Measurements from ENCODE around the gene PCDH17. TPM values are rescaled to one million over a fixed set of nuclear protein-coding genes. Genes with fewer than 3 reads are reported as not detected.

Gene PCDH17
- total RNA-seq, 1 experiment from 2014 or later, result not detected

GRCh38 chr13:57624565-57625435, 6.7 kb upstream of the PCDH17 start:
- Histone ChIP-seq H3K79me2 (ENCODE audit: low read depth) (no peaks in the 10 kb centered on the region), H3K4me1 (replicated peaks; ENCODE audit: insufficient read depth) (no peaks in the 10 kb centered on the region), H2AFZ (no peak overlapping the region; the same call in 1 of the 2 replicates), H4K20me1 (ENCODE audit: insufficient read depth) (no peaks in the 10 kb centered on the region), H3K9me2 (ENCODE audit: insufficient read depth) (no peaks in the 10 kb centered on the region), H3K27me3 (ENCODE audit: insufficient read depth, low read depth) (no peaks in the 10 kb centered on the region), H3F3A (ENCODE audit: insufficient read depth, low read depth) (no peaks in the 10 kb centered on the region), H3K4me3 (no peak overlapping the region), H3K36me3 (ENCODE audit: low read depth) (no peaks in the 10 kb centered on the region), H3K27ac (no peak overlapping the region), H3K4me2 (no peak overlapping the region), H3K9me3 (ENCODE audit: insufficient read depth, low read depth) (no peaks in the 10 kb centered on the region)
- POLR2A ChIA-PET (ENCODE audit: unreplicated experiment), result no interaction called here
- BruUV-seq (replicated peaks), result no TSS peak
- DNase-seq, result peak in 1 of 2 experiments; percentile 43
- CTCF ChIA-PET, result interaction anchor here (1.1 kb wide), 1 partner anchor 14 kb away, joined by 4 read pairs; no protein-coding TSS in a partner anchor
- TF ChIP-seq, protein P1, sequence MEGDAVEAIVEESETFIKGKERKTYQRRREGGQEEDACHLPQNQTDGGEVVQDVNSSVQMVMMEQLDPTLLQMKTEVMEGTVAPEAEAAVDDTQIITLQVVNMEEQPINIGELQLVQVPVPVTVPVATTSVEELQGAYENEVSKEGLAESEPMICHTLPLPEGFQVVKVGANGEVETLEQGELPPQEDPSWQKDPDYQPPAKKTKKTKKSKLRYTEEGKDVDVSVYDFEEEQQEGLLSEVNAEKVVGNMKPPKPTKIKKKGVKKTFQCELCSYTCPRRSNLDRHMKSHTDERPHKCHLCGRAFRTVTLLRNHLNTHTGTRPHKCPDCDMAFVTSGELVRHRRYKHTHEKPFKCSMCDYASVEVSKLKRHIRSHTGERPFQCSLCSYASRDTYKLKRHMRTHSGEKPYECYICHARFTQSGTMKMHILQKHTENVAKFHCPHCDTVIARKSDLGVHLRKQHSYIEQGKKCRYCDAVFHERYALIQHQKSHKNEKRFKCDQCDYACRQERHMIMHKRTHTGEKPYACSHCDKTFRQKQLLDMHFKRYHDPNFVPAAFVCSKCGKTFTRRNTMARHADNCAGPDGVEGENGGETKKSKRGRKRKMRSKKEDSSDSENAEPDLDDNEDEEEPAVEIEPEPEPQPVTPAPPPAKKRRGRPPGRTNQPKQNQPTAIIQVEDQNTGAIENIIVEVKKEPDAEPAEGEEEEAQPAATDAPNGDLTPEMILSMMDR (conservative IDR thresholded peaks at IDR 0.05), result peak; percentile 85
- no peak for TF ChIP-seq EZH2 (IDR thresholded peaks at IDR 0.05; ENCODE audit: low read depth)
- intact Hi-C loops (cut with micrococcal nuclease; ENCODE audit: unreplicated experiment), result no loop called here

DNA sequence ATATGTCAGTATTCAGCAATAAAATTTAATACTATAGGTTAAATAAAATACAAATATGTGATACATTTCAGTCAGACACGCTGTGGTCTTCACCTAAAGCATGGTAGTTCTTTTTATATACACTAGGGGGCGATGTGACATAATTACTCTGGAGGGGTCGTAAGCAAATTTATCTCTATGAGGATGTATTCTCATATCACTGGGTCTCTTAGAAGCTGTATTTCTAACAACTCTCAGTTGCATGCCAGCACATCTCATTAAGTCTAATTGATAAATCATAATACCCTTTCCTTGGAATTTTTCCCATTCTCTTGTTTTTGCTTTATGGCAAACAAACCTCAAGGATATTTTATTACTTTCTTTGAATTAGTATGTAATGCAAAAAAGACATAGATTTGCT, 3.9 kb upstream of the PCDH17 start:
- Histone ChIP-seq H3K4me2 (no peak overlapping the region), H4K20me1 (ENCODE audit: insufficient read depth) (no peaks in the 10 kb centered on the region), H3K9me2 (ENCODE audit: insufficient read depth) (no peaks in the 10 kb centered on the region), H3K9me3 (ENCODE audit: insufficient read depth, low read depth) (no peaks in the 10 kb centered on the region), H2AFZ (no peak overlapping the region), H3K4me1 (replicated peaks; ENCODE audit: insufficient read depth) (no peaks in the 10 kb centered on the region), H3K27me3 (ENCODE audit: insufficient read depth, low read depth) (no peaks in the 10 kb centered on the region), H3K36me3 (ENCODE audit: low read depth) (no peaks in the 10 kb centered on the region), H3F3A (ENCODE audit: insufficient read depth, low read depth) (no peaks in the 10 kb centered on the region), H3K27ac (no peak overlapping the region), H3K79me2 (ENCODE audit: low read depth) (no peaks in the 10 kb centered on the region), H3K4me3 (no peak overlapping the region)
- ChIA-PET CTCF (no interaction called here), POLR2A (ENCODE audit: unreplicated experiment) (no interaction called here)
- DNase-seq, result no peak
- no peak for TF ChIP-seq EZH2 (IDR thresholded peaks at IDR 0.05; ENCODE audit: low read depth)
- TF ChIP-seq, protein P1 (conservative IDR thresholded peaks at IDR 0.05), result peak; percentile 77
- BruUV-seq (replicated peaks), result no TSS peak
- intact Hi-C loops (cut with micrococcal nuclease; ENCODE audit: unreplicated experiment), result no loop called here

DNA sequence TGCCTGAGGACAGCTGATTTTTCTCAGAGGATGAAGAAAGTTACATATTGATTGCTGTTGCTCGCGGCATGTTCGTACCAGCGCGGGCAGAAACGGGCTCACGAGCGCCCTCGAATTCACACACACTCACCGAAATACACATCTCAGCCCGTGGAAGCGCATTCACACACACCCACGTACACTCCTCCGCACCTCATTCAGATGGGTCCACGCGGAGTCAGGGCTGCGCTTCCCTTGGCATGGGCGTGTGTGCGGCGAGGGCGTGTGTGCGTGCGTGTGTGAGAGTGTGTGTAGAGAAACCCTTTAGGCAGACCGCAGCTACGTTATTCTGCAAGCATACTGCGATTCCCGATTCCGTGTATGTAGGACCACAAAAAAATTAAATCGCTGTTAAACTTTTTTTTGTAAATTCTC, 2.1 kb upstream of the PCDH17 start:
- Histone ChIP-seq H4K20me1 (ENCODE audit: insufficient read depth) (no peaks in the 10 kb centered on the region), H3K4me3 (no peak overlapping the region), H3K9me2 (ENCODE audit: insufficient read depth) (no peaks in the 10 kb centered on the region), H3K4me1 (replicated peaks; ENCODE audit: insufficient read depth) (no peaks in the 10 kb centered on the region), H3K27me3 (ENCODE audit: insufficient read depth, low read depth) (no peaks in the 10 kb centered on the region), H3K36me3 (ENCODE audit: low read depth) (no peaks in the 10 kb centered on the region), H3F3A (ENCODE audit: insufficient read depth, low read depth) (no peaks in the 10 kb centered on the region), H3K9me3 (ENCODE audit: insufficient read depth, low read depth) (no peaks in the 10 kb centered on the region), H3K27ac (no peak overlapping the region), H2AFZ (no peak overlapping the region), H3K79me2 (ENCODE audit: low read depth) (no peaks in the 10 kb centered on the region), H3K4me2 (no peak overlapping the region)
- ChIA-PET CTCF (interaction anchor here (0.6 kb wide), 1 partner anchor 1748 kb away, joined by 3 read pairs; no protein-coding TSS in a partner anchor), POLR2A (ENCODE audit: unreplicated experiment) (no interaction called here)
- DNase-seq, result no peak
- TF ChIP-seq, protein P1 (conservative IDR thresholded peaks at IDR 0.05), result no peak
- no peak for TF ChIP-seq EZH2 (IDR thresholded peaks at IDR 0.05; ENCODE audit: low read depth)
- intact Hi-C loops (cut with micrococcal nuclease; ENCODE audit: unreplicated experiment), result no loop called here
- BruUV-seq (replicated peaks), result no TSS peak

Measured in PC-9 (cell line).